Measurements from ENCODE around the gene FBXO7. TPM values are rescaled to one million over a fixed set of nuclear protein-coding genes. Genes with fewer than 3 reads are reported as not detected.

The FBXO7 gene
- total RNA-seq, 1 donor from 2014 or later, result 101 TPM

DNA sequence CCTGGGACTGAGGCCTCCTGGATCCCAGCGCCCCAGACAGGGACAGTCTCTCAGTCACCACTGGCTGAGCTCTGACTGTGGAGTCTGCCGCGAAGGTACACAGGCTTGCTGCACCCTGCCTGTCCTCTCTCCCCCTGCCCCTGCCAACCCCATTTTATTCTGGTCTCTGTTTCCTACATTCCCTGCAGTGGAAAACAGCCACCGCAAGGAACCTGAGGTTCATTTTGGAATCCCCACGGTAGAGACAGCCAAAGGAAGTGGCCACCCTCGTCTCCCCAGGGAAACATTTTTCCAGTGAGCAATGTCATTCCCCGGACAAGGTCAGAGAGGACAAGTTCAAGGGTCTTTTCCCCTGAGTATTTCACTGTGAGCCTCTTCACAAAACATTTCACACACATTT is 56.6 kb downstream of the FBXO7 start:
- no peak for DNase-seq (ENCODE audit: extremely low read depth, low read depth, low spot score)

DNA sequence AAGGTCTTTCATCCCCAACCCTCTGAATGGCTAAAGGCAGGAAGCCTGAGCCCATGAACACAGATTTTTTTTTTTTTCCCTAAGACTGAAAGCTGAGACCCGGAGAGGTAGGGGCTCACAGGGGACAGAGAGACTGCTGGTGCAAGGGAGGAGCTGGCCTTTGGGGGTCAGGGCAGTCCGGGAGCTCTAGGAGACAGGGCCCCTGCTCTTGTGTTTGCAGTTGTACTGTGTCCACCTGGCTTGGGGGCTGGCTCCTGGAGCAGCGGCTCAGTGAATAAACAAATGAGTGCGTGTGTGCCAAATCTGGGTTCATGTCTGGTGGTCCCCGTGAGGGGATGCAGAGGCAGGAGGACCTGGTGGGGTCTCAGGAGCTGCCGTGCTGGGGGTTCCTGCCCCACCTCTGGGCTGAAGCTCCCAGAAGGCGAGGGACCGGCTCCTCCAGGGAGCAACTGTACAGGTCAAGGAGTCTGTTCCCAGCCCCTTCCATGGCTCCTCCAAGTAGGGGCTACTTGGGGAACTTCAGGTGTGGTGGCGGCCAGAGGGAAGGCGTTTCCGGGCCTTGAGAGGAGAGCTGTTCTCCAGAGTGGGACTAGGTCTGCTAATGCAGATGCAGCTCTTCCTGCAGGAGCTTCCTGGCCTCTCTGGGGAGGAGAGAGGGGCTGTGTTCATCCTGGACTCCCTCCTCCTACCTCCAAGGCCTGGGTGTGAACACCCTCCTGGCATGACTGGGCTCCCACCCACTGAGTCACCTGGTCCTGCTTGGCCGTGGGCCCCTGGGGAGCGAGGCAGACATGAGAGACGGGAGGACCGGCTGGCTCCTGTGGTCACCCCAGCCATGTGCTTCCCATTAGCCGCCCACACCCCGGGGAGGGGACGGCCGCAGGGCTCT is 57.6 kb downstream of the FBXO7 start:
- DNase-seq (ENCODE audit: extremely low read depth, low read depth, low spot score), result no peak

DNA sequence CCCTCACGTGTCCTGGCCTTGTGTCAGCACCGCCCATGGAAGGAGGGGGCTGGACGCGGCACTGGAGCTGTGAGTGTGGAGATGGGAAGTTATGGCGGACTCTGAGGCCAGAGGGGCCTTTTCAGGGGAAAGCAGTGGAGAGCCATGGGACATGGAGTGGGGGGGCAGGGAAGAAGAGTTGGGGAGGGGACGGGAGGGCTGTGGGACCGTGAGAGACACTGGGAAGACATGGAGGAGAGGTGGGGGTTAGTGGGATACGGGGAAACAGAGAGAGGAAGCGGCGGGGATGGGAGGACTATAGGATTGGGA is 58.2 kb downstream of the FBXO7 start:
- DNase-seq (ENCODE audit: extremely low read depth, low read depth, low spot score), result no peak

DNA sequence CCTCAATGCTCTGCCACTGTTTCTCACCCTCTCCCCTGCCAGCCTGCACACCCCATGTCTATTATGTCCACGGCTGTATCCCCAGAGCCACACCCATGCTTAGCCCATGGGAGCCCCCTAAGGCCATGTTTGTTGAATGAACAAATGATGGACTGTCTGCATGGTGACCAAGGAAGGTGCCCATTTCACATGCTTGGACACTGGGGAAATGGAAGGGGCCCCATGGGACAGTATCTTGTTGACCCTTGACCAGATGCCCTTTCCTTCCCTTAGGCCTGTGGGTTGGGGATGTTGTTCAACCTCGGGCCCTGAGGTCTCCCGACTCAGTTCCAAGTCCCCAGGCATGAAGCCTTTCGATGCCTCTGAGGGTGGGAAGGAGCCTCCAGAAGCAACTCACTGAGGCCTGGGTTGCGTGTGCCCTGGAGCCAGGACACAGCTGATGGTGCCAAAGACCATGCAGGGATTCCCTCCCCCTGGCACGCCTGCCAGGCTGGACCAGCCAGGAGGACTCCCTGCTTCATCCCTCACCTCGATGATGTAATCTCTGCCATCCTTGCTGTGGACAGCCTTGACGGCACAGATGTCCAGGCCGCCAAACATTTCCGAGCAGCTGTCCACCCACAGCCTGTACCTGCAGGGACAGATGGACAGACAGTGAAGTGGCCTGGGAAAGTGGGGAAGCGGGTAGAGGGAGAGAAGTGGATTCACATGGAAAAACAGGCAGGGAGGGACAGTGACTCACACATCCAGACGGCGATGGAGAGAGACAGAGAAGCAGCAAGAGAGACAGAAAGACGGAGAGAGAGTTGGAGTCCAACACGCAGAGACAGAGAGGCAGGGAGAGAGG is 58.9 kb downstream of the FBXO7 start:
- DNase-seq (ENCODE audit: extremely low read depth, low read depth, low spot score), result no peak

- DNase-seq (ENCODE audit: extremely low read depth, low read depth, low spot score), result no peak
These were observed 59.9 kb downstream of the FBXO7 start for GRCh38 chr22:32534252-32535235.

DNA sequence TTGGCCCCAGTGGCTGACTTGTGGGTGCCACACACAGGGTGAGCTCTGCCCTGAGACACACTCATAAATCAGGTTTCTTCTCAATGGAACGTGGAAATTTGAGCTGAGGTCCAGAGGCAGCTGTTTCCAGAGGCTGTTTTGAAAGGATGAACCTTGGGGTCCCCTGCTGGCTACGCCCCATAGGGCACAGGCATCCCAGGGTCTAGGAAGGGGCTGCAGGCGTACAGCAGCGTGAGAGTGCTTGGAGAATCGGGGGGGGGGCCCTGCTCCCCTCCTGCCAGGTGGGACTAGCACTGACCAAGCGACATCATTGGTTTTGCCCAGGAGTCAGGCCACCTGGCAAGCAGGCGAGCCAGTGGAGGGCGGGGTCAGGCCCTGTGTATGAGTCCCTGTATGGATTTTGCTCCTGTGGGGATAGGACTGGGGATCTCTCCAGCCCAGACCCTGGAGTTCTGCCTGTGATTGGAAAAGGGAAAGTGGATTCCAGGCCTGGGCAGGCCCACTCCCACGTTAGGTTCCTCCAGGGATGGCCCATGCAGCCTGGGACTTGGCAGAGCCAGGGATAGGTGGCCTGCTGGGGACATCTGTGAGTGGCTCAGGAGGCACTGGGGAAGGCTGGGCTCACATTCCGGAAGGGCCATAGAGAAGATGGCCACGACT is 61.0 kb downstream of the FBXO7 start:
- no peak for DNase-seq (ENCODE audit: extremely low read depth, low read depth, low spot score)

GRCh38 chr22:32536352-32536751 is 61.7 kb downstream of the FBXO7 start:
- DNase-seq (ENCODE audit: extremely low read depth, low read depth, low spot score), result no peak

- DNase-seq (ENCODE audit: extremely low read depth, low read depth, low spot score), result no peak
These were observed 63.9 kb downstream of the FBXO7 start for GRCh38 chr22:32538521-32538920.

DNA sequence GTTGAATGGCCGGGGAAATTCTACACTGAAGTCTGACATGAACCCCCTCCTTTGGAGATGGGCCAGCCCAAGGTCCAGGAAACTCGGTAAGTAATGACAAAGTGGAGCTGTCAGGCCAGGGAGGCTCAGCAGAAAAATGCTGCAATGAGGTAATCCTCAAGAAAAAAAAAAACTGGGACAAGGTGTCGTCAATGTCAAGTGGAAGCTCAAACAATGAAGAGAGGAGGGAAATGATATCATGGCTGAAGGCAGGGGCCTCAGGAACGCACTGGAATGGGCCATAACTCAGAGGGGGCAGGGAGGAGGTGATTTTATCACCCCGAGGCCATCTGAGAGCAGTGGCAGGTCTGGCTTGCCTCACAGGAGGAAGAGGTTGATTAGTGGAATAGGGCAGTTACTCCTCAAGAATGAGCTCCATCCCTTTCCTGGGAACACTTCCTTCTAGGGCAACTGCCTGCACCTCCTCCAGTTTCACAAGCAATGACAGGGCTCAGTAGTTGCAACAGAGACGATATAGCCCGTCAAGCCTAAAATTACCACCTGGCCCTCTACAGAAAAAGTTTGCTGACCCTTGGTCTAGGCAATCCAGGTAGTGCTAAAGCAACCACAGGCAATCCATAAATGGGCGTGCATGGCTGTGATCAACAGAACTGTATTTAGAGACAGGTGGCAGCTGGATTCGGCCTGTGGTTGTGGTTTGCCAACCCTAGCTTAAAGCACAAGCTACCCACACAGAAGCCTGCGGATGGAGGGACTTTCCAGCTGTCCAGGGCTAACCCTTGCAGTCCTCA is 65.2 kb downstream of the FBXO7 start:
- no peak for DNase-seq (ENCODE audit: extremely low read depth, low read depth, low spot score)

DNA sequence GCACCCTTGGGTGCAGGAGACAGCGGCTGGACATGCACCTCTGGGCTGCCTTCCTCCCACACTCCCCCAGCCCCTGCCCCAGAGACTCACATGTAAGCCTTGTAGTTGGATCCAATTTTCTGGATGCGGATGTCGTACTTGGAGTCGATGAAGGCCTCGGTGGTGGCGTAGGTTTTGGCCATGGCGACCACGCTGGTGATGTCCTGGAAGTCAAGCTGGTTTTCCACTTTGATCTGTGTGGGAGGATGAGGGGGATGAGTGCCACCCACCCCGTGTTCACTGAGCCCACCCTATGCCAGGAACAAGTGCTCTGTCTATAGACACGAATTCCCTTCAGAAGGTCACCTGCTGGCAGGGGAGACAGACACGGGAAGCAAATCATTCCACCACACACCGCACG is 66.9 kb downstream of the FBXO7 start:
- DNase-seq (ENCODE audit: extremely low read depth, low read depth, low spot score), result no peak

GRCh38 chr22:32542066-32542676 is 67.6 kb downstream of the FBXO7 start:
- no peak for DNase-seq (ENCODE audit: extremely low read depth, low read depth, low spot score)

GRCh38 chr22:32542677-32543357 is 68.2 kb downstream of the FBXO7 start:
- DNase-seq (ENCODE audit: extremely low read depth, low read depth, low spot score), result no peak

DNA sequence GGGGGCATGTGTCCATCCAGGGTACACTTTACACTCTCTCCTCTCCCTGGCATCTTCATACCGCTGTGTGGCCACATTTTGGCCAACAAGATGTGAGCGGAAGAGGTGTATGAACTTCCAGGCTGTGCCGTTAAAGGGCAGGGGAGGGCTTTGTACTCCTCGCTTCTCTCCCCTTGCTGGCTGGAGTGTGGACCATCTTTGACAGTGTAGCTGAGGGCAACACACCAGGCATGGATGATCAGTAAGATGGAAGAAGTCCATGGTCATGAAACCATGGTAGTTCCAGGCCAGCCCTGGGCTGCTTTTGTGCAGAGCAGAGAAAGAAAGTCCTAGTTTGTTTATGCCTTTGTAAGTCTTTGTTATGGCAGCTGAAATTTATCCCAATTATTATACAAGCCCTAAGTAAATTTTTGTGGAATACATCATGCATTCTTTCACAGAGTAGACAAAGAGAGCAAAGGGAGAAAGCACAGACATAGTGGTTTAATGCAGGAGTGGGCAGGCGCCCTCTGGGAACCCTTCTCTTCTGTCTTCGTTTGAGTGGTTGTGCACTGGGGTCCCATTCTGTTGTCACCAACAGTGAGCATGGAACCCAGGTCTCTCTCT is 70.4 kb downstream of the FBXO7 start:
- no peak for DNase-seq (ENCODE audit: extremely low read depth, low read depth, low spot score)

DNA sequence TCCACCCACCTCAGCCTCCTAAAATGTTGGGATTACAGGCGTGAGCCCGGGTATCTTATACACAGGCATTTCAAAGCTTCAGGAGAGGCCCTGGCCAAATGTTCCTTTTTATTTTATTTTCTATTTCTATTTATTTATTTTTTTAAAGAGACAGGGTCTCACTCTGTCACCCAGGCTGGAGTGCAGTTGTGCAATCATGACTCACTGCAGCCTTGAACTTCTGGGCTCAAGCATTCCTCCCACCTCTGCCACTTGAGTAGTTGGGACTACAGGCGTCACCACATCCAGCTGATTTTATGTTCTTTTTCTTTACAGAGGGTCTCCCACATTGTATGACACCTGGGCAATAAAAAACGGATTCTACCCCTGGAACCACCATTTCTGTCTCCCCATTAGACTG is 71.2 kb downstream of the FBXO7 start:
- DNase-seq (ENCODE audit: extremely low read depth, low read depth, low spot score), result no peak

DNA sequence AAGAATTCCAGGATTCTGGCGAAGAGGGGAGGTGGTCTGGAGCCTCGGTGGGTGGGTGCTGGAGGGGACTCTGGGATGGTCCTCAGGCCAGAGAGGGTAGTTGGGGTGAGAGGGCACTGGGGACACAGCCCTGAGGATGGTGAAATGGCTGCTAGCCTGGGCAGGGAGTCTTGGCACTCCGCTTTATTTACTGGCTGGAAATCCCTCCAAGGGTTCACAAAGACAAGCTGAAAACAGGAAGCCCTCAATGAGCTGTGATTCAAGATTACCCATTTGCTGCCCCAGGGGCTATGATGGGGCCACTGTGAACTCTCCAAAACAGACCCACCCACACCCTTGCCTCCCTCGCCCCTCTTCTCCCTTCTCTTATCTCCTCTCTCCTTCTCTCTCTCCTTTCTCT is 71.9 kb downstream of the FBXO7 start:
- DNase-seq (ENCODE audit: extremely low read depth, low read depth, low spot score), result no peak

DNA sequence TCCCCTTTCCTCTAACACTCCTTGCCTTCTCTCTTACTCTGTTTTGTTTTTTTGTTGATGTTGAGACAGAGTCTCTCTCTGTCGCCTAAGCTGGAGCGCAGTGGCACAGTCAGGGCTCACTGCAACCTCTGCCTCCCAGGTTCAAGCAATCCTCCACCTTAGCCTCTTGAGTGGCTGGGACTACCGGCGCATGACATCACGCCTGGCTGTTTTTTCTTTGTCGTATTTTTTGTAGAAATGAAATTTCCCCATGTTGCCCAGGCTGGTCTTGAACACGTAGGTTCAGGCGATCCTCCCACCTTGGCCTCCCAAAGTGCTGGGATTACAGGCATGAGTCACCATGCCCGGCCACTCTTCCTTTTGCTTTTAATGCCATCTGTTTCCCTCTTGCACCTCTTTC is 72.3 kb downstream of the FBXO7 start:
- DNase-seq (ENCODE audit: extremely low read depth, low read depth, low spot score), result no peak

DNA sequence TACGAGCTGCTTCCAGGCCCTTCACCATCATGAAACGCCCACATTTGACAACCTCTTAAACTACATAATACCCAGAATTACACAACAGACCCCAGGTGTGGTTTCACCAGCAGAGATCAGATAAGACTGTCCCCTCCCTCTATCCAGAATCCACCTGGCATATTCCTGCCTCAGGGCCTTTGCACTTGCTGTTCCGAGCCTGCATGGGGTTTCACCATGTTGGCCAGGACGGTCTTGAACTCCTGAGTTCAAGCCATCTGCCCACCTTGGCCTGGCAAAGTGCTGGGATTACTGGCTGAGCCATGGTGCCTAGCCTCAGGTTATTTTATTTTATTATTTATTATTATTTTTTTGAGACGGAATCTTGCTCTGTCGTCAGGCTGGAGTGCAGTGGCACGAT is 73.4 kb downstream of the FBXO7 start:
- no peak for DNase-seq (ENCODE audit: extremely low read depth, low read depth, low spot score)
